DMS 273 (cell line): Measurements from ENCODE around the gene PLCB1.
"Not testable (repeated sequence)": the region's sequence is repeated elsewhere in the genome, so short reads cannot be mapped to it uniquely, and the experiment has no call there.

Source experiments
- DNase-seq: peaks from one replicate; lab custom pipeline; 2025; ENCODE audit not compliant: unreplicated experiment; lab: John Stamatoyannopoulos, UW

PLCB1 gene

GRCh38 chr20:8330319-8330784 is 198.3 kb downstream of the PLCB1 start:
- no peak for DNase-seq

- DNase-seq, result peak; percentile 7
Observed at GRCh38 chr20:8330785-8331695, 199.0 kb downstream of the PLCB1 start.

GRCh38 chr20:8331740-8332412 is 199.8 kb downstream of the PLCB1 start:
- no peak for DNase-seq

- no peak for DNase-seq
Observed at GRCh38 chr20:8334641-8335040, 202.6 kb downstream of the PLCB1 start.

GRCh38 chr20:8335059-8335458 is 203.0 kb downstream of the PLCB1 start:
- DNase-seq, result no peak

- DNase-seq, result no peak
Observed at GRCh38 chr20:8335495-8336195, 203.6 kb downstream of the PLCB1 start.

GRCh38 chr20:8339349-8339748 is 207.3 kb downstream of the PLCB1 start:
- no peak for DNase-seq

GRCh38 chr20:8342391-8342790 is 210.3 kb downstream of the PLCB1 start:
- DNase-seq, result no peak

GRCh38 chr20:8344106-8344505 is 212.0 kb downstream of the PLCB1 start:
- no peak for DNase-seq

GRCh38 chr20:8344631-8345030 is 212.6 kb downstream of the PLCB1 start:
- no peak for DNase-seq

- no peak for DNase-seq
Observed at GRCh38 chr20:8346700-8347270, 214.7 kb downstream of the PLCB1 start.

GRCh38 chr20:8350225-8350624 is 218.2 kb downstream of the PLCB1 start:
- DNase-seq, result not testable (repeated sequence)

GRCh38 chr20:8352486-8352885 is 220.4 kb downstream of the PLCB1 start:
- no peak for DNase-seq

- no peak for DNase-seq
Observed at GRCh38 chr20:8353512-8353911, 221.4 kb downstream of the PLCB1 start.

- DNase-seq, result no peak
Observed at GRCh38 chr20:8355453-8355852, 223.4 kb downstream of the PLCB1 start.

GRCh38 chr20:8356806-8357205 is 224.7 kb downstream of the PLCB1 start:
- no peak for DNase-seq

- DNase-seq, result no peak
Observed at GRCh38 chr20:8357703-8358102, 225.6 kb downstream of the PLCB1 start.

GRCh38 chr20:8360035-8360434 is 228.0 kb downstream of the PLCB1 start:
- no peak for DNase-seq

- DNase-seq, result peak; percentile 42
Observed at GRCh38 chr20:8361006-8361652, 229.1 kb downstream of the PLCB1 start.

- DNase-seq, result no peak
Observed at GRCh38 chr20:8361779-8362178, 229.7 kb downstream of the PLCB1 start.

GRCh38 chr20:8362457-8362856 is 230.4 kb downstream of the PLCB1 start:
- no peak for DNase-seq
